NCI-H1105 (cell line): ENCODE results near the gene ADGRG3.
A peak's percentile ranks its signal among the peaks of the same experiment; 100 is the strongest.
"Not testable (repeated sequence)": the region's sequence is repeated elsewhere in the genome, so short reads cannot be mapped to it uniquely, and the experiment has no call there.

ENCODE experiments used
- DNase-seq: peaks from one replicate; lab custom pipeline; 2025; lab: John Stamatoyannopoulos, UW

ADGRG3 gene

GRCh38 chr16:57721356-57722209, 53.5 kb downstream of the ADGRG3 start:
- DNase-seq: no peak

GRCh38 chr16:57722210-57722499, 54.0 kb downstream of the ADGRG3 start:
- no peak for DNase-seq

- DNase-seq: no peak
These were observed 54.5 kb downstream of the ADGRG3 start for GRCh38 chr16:57722651-57723050.

- DNase-seq: no peak
These were observed 55.1 kb downstream of the ADGRG3 start for GRCh38 chr16:57723170-57723569.

- no peak for DNase-seq
These were observed 56.4 kb downstream of the ADGRG3 start for GRCh38 chr16:57724531-57724930.

GRCh38 chr16:57725151-57725550, 57.0 kb downstream of the ADGRG3 start:
- no peak for DNase-seq

- no peak for DNase-seq
These were observed 57.4 kb downstream of the ADGRG3 start for GRCh38 chr16:57725554-57725953.

GRCh38 chr16:57725976-57726375, 57.9 kb downstream of the ADGRG3 start:
- no peak for DNase-seq

GRCh38 chr16:57726433-57726947, 58.4 kb downstream of the ADGRG3 start:
- DNase-seq: no peak

- DNase-seq: no peak
These were observed 59.5 kb downstream of the ADGRG3 start for GRCh38 chr16:57727610-57728009.

- no peak for DNase-seq
These were observed 60.5 kb downstream of the ADGRG3 start for GRCh38 chr16:57728336-57729181.

- no peak for DNase-seq
These were observed 61.0 kb downstream of the ADGRG3 start for GRCh38 chr16:57729182-57729484.

- DNase-seq: not testable (repeated sequence)
These were observed 61.7 kb downstream of the ADGRG3 start for GRCh38 chr16:57729852-57730251.

GRCh38 chr16:57730771-57731730, 62.9 kb downstream of the ADGRG3 start:
- DNase-seq: no peak

GRCh38 chr16:57732037-57732436, 63.9 kb downstream of the ADGRG3 start:
- no peak for DNase-seq

GRCh38 chr16:57732714-57733113, 64.6 kb downstream of the ADGRG3 start:
- DNase-seq: no peak

GRCh38 chr16:57734308-57734924, 66.3 kb downstream of the ADGRG3 start:
- no peak for DNase-seq

- DNase-seq: peak; percentile 96
These were observed 67.0 kb downstream of the ADGRG3 start for GRCh38 chr16:57734925-57735754.

GRCh38 chr16:57735755-57736418, 67.8 kb downstream of the ADGRG3 start, which contains the start of gene KATNB1:
KATNB1 (plus strand) TSS chr16:57735770; CDS start chr16:57737244, 1,474 bp downstream.
- no peak for DNase-seq
